Right atrium auricular region (tissue), 2 donors: Measurements from ENCODE around the gene KIF1B. TPM values are rescaled to one million over a fixed set of nuclear protein-coding genes. Genes with fewer than 3 reads are reported as not detected.

Source experiments
- DNase-seq: peaks from one replicate; pipeline ENCODE4 v3.0.0-alpha.2; 2019; ENCODE audit warnings: low spot score
- H3K27ac ChIP-seq, 2 donors: fragments of 200-600 bp; sonication (generic); 1 replicate in 1 of 2; 2 replicates in 1 of 2; pipeline ENCODE4 v1.5.1; 2016 to 2019
- H3K27me3 ChIP-seq, 2 donors: fragments of 200-600 bp; sonication (generic); one replicate each; pipeline versions ENCODE4 v1.5.1 to v1.6.0; 2017 to 2019
- H3K36me3 ChIP-seq: fragments of 200-600 bp; sonication (generic); one replicate; pipeline ENCODE4 v1.5.1; 2016
- H3K4me1 ChIP-seq, 2 donors: fragments of 200-600 bp; sonication (generic); one replicate each; pipeline versions ENCODE4 v1.5.1 to v1.6.0; 2017 to 2019
- H3K4me3 ChIP-seq, 2 donors: fragments of 200-600 bp; sonication (generic); 1 replicate in 1 of 2; 2 replicates in 1 of 2; pipeline ENCODE4 v1.5.1; 2017 to 2019; ENCODE audit warnings: mild to moderate bottlenecking in 1 of 2, moderate library complexity in 1 of 2
- H3K9me3 ChIP-seq, 2 donors: fragments of 200-600 bp; sonication (generic); one replicate each; pipeline ENCODE4 v1.5.1; 2019
- total RNA-seq, 2 donors: library from RNA; depleted of rRNA; stranded (reverse); fragments of >200 nt; gene quantifications; one replicate each; pipeline ENCODE4 v1.1.0, GENCODE V29; 2016
- TF ChIP-seq, protein P1 (sequence below), 2 donors: fragments of 200-600 bp; sonication (generic); IDR thresholded peaks; one replicate each; pipeline ENCODE4 v1.5.1; 2019; ENCODE audit warnings: antibody characterized with exemption in 2 of 2

The KIF1B gene
- total RNA-seq, 2 donors from 2014 or later, result 55.7 to 63.9 TPM

DNA sequence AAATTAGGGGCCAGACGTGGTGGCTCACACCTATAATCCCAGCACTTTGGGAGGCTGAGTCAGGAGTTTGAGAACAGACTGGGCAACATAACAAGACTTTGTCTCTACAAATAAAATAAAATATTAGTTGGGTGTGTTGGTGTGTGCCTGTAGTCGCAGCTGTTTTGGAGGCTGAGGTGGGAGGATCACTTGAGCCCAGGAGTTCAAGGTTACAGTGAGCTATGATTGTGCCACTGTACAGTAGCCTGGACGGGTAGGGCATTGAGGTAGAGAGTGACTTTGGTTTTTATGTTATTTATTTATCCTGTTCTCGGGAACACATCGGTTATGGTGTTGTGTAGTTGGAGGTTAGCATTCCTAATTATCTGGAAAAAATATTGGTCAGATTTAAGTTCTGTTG lies 19.5 kb downstream of the KIF1B start:
- DNase-seq, result no peak

DNA sequence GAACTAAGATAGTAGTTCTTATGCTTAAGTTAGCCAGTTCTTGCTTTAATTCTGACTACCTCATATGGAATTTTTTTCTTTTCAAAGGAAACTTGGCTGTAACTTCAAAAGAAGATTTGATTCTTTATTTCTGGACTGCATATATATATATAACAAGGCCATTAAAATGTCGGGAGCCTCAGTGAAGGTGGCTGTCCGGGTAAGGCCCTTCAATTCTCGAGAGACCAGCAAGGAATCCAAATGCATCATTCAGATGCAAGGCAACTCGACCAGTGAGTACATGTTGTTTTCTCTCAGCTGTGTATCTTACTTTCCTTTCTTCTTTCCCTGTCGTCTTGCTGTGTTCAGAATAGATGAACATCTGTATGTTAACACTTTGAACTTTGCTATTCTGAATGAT lies 21.8 kb downstream of the KIF1B start:
- Histone ChIP-seq H3K4me1 (peaks cover 0 to 9% of the 10 kb centered on the region in 2 donors), H3K4me3 (no peak overlapping the region), H3K9me3 (no peaks in the 10 kb centered on the region), H3K36me3 (peaks cover 17% of the 10 kb centered on the region), H3K27ac (no peak overlapping the region), H3K27me3 (no peaks in the 10 kb centered on the region)
- TF ChIP-seq, protein P1, sequence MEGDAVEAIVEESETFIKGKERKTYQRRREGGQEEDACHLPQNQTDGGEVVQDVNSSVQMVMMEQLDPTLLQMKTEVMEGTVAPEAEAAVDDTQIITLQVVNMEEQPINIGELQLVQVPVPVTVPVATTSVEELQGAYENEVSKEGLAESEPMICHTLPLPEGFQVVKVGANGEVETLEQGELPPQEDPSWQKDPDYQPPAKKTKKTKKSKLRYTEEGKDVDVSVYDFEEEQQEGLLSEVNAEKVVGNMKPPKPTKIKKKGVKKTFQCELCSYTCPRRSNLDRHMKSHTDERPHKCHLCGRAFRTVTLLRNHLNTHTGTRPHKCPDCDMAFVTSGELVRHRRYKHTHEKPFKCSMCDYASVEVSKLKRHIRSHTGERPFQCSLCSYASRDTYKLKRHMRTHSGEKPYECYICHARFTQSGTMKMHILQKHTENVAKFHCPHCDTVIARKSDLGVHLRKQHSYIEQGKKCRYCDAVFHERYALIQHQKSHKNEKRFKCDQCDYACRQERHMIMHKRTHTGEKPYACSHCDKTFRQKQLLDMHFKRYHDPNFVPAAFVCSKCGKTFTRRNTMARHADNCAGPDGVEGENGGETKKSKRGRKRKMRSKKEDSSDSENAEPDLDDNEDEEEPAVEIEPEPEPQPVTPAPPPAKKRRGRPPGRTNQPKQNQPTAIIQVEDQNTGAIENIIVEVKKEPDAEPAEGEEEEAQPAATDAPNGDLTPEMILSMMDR (IDR thresholded peaks at IDR 0.05), result no peak
- no peak for DNase-seq

More for the DNA sequence above, 19.5 kb downstream of the KIF1B start:
- Histone ChIP-seq H3K4me1 (peaks cover 0 to 14% of the 10 kb centered on the region in 2 donors), H3K36me3 (peaks cover 11% of the 10 kb centered on the region), H3K9me3 (no peaks in the 10 kb centered on the region), H3K27me3 (no peaks in the 10 kb centered on the region), H3K27ac (no peak overlapping the region), H3K4me3 (no peak overlapping the region)
- TF ChIP-seq, protein P1 (IDR thresholded peaks at IDR 0.05), result no peak

DNA sequence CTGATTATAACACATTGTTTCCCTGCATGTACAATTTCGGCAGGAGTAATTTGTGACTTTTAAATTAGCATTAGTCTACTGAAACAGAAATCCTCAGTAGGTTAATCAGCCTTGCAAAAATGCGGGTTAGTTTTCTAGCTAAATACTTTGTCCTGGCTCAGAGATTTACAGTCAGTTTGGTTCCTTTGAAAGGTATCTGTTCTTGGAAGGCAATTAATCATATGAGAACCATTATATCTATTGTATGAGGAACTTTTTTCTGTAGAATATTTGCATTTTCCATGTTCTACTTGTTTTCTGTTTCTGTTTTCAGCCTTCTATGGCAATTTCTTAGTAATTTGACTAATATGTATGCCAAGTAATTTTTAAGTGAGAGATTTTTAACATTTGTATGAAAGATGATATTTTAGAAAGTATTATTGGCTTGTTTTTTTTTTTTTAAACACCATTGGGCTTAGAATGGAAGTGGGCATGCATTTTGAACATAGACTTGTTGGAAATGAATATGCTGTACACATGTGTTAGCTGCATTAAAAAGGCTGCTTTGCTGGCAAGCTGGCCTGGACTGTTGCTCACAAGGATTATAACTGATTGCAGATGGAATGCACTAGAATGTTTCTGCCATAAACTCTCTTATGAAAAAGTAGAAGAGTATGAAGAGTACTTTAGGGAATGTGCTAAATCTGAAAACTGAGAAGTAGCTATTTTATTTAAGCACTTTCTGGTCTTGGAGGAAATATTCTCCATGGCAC lies 26.2 kb downstream of the KIF1B start:
- Histone ChIP-seq H3K27ac (no peak overlapping the region), H3K9me3 (no peaks in the 10 kb centered on the region), H3K27me3 (no peaks in the 10 kb centered on the region), H3K4me1 (peaks cover 0 to 12% of the 10 kb centered on the region in 2 donors), H3K36me3 (peaks cover 17% of the 10 kb centered on the region), H3K4me3 (no peak overlapping the region)
- TF ChIP-seq, protein P1 (IDR thresholded peaks at IDR 0.05), result no peak
- DNase-seq, result no peak

DNA sequence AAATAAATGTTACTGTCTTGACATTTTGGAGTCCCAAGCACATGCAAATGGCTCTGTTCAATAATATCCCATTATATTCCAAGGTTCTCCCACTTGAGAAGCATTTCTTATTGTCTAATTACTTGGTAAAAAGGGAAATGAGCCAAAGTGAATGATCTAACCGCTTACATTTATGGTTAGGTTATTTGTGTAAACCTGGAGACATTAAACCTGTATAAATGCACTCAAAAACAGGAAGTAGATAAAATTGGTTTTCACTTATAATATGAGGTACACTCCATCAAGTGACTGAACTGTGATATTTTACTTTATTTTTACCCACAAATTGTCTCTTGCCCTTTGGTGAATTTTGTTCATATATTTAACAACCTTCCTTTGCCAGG lies 26.8 kb downstream of the KIF1B start:
- no peak for DNase-seq
- H3K4me1 ChIP-seq, result peaks cover 0 to 15% of the 10 kb centered on the region in 2 donors
- no peaks in the 10 kb centered on the region for H3K9me3 ChIP-seq
- TF ChIP-seq, protein P1 (IDR thresholded peaks at IDR 0.05), result no peak
- H3K4me3 ChIP-seq, result no peak overlapping the region
- H3K27ac ChIP-seq, result no peak overlapping the region
- peaks cover 17% of the 10 kb centered on the region for H3K36me3 ChIP-seq
- no peaks in the 10 kb centered on the region for H3K27me3 ChIP-seq

- H3K4me1 ChIP-seq, result peaks cover 0 to 23% of the 10 kb centered on the region in 2 donors
- DNase-seq, result no peak
- H3K27me3 ChIP-seq, result no peaks in the 10 kb centered on the region
- no peak overlapping the region for H3K27ac ChIP-seq
- H3K9me3 ChIP-seq, result no peaks in the 10 kb centered on the region
- no peak overlapping the region for H3K4me3 ChIP-seq
- TF ChIP-seq, protein P1 (IDR thresholded peaks at IDR 0.05), result no peak
- H3K36me3 ChIP-seq, result no peaks in the 10 kb centered on the region
These were observed 31.8 kb downstream of the KIF1B start for GRCh38 chr1:10242135-10242534.

DNA sequence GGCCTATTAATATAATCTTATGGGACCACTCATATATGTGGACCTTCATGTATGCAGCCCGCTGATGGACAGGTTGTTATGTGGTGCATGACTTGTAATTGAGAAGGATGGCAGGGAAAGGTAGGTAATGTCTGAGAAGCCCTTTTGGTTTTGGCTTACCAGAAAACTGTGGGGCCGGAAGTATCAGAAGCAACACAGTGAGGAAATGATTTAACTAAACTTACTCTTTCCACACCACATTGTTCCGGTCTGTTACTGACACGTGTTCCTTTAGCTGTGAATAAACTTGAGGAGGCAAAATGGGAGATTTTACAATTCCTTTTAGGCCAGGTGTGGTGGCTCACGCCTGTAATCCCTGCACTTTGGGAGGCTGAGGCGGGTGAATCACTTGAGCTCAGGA lies 32.4 kb downstream of the KIF1B start:
- DNase-seq, result no peak
- H3K36me3 ChIP-seq, result no peaks in the 10 kb centered on the region
- no peak overlapping the region for H3K27ac ChIP-seq
- H3K27me3 ChIP-seq, result no peaks in the 10 kb centered on the region
- TF ChIP-seq, protein P1 (IDR thresholded peaks at IDR 0.05), result no peak
- no peak overlapping the region for H3K4me3 ChIP-seq
- peaks cover 0 to 16% of the 10 kb centered on the region in 2 donors for H3K4me1 ChIP-seq
- no peaks in the 10 kb centered on the region for H3K9me3 ChIP-seq
